Breast epithelium (tissue), 4 donors: ENCODE results near the gene C1QTNF8. TPM values are rescaled to one million over a fixed set of nuclear protein-coding genes. Genes with fewer than 3 reads are reported as not detected.
"Not testable (repeated sequence)": the region's sequence is repeated elsewhere in the genome, so short reads cannot be mapped to it uniquely, and the experiment has no call there.

Source experiments
- DNase-seq, 2 donors: peaks; one replicate each; pipeline ENCODE4 v3.0.0-alpha.2; 2019; ENCODE audit warnings: low spot score in 2 of 2
- H3K27ac ChIP-seq, 2 donors: fragments of 200-600 bp; sonication (generic) in 1 of 2; one replicate each; pipeline ENCODE4 v1.5.1; 2016 to 2019; ENCODE audit warnings: mild to moderate bottlenecking in 1 of 2
- H3K27me3 ChIP-seq, 2 donors: fragments of 200-600 bp; sonication (generic) in 1 of 2; one replicate each; pipeline versions ENCODE4 v1.5.1 to v1.6.0; 2017 to 2019; ENCODE audit warnings: control low read depth in 1 of 2, mild to moderate bottlenecking in 1 of 2
- H3K36me3 ChIP-seq: fragments of 200-600 bp; one replicate; pipeline ENCODE4 v1.5.1; 2019
- H3K4me1 ChIP-seq, 2 donors: fragments of 200-600 bp; sonication (generic); one replicate each; pipeline ENCODE4 v1.5.1; 2016 to 2019; ENCODE audit warnings: control low read depth in 1 of 2
- H3K4me3 ChIP-seq, 3 donors: fragments of 200-600 bp; sonication (generic); 1 replicate in 2 of 3; 2 replicates in 1 of 3; pipeline ENCODE4 v1.5.1; 2016 to 2019; ENCODE audit warnings: mild to moderate bottlenecking in 3 of 3, moderate library complexity in 2 of 3
- H3K9me3 ChIP-seq, 2 donors: fragments of 200-600 bp; sonication (generic) in 1 of 2; one replicate each; pipeline ENCODE4 v1.5.1; 2016 to 2019; ENCODE audit warnings: control low read depth in 1 of 2
- CTCF ChIP-seq, 3 donors: fragments of 450-650 bp; IDR thresholded peaks; one replicate each; pipeline ENCODE4 v1.5.1; 2016 to 2017; ENCODE audit warnings: antibody characterized with exemption in 3 of 3, mild to moderate bottlenecking in 3 of 3, moderate library complexity in 3 of 3
- POLR2A ChIP-seq: fragments of 450-650 bp; IDR thresholded peaks from one replicate; pipeline ENCODE4 v1.6.1; 2016; ENCODE audit warnings: antibody characterized with exemption, mild to moderate bottlenecking, moderate library complexity
- POLR2AphosphoS5 ChIP-seq, 3 donors: sonication (generic); formaldehyde crosslinking; IDR thresholded peaks; one replicate each; pipeline ENCODE4 v1.6.1; 2017; ENCODE audit warnings: antibody characterized with exemption in 3 of 3
- intact Hi-C: fragments of 100-400 bp; cut with DNase I; formaldehyde crosslinking; loops from one replicate; pipeline ENCODE4 v1.15.1; 2023; ENCODE audit warnings: low total_unique reads
- total RNA-seq, 3 donors: library from RNA; depleted of rRNA; stranded (reverse); fragments of >200 nt; gene quantifications; one replicate each; pipeline ENCODE4 v1.1.0, GENCODE V29; 2016

The C1QTNF8 gene
- total RNA-seq, 3 donors from 2014 or later = not detected

- Histone ChIP-seq H3K9me3 (peaks cover 0 to 1% of the 10 kb centered on the region in 2 donors), H3K36me3 (no peaks in the 10 kb centered on the region), H3K27ac (no peak overlapping the region), H3K4me1 (peaks cover 0 to 10% of the 10 kb centered on the region in 2 donors), H3K4me3 (no peak overlapping the region), H3K27me3 (peaks cover 10 to 85% of the 10 kb centered on the region in 2 donors)
- intact Hi-C loops = no loop called here
- no peak for DNase-seq
- TF ChIP-seq POLR2A (no peak), POLR2AphosphoS5 (IDR thresholded peaks at IDR 0.05) (no peak), CTCF (IDR thresholded peaks at IDR 0.05) (no peak)
Observed at GRCh38 chr16:1090620-1091587, 5.1 kb downstream of the C1QTNF8 start.

- Histone ChIP-seq H3K27ac (no peak overlapping the region), H3K4me3 (peak overlapping the region in 1 of 3 donors; percentile 28), H3K9me3 (peaks cover 8 to 10% of the 10 kb centered on the region in 2 donors), H3K36me3 (no peaks in the 10 kb centered on the region), H3K4me1 (peaks cover 0 to 10% of the 10 kb centered on the region in 2 donors), H3K27me3 (peaks cover 10 to 84% of the 10 kb centered on the region in 2 donors)
- no peak for DNase-seq
- TF ChIP-seq POLR2AphosphoS5 (IDR thresholded peaks at IDR 0.05) (no peak), POLR2A (no peak), CTCF (IDR thresholded peaks at IDR 0.05) (no peak)
- intact Hi-C loops = no loop called here
Observed at GRCh38 chr16:1089822-1090619, 6.0 kb downstream of the C1QTNF8 start.

GRCh38 chr16:1089439-1089821, 6.6 kb downstream of the C1QTNF8 start:
- intact Hi-C loops = no loop called here
- Histone ChIP-seq H3K4me1 (peaks cover 0 to 10% of the 10 kb centered on the region in 2 donors), H3K27me3 (peaks cover 10 to 84% of the 10 kb centered on the region in 2 donors), H3K27ac (no peak overlapping the region), H3K9me3 (peaks cover 14 to 16% of the 10 kb centered on the region in 2 donors), H3K36me3 (no peaks in the 10 kb centered on the region), H3K4me3 (peak overlapping the region in 1 of 3 donors; percentile 28)
- no peak for DNase-seq
- TF ChIP-seq CTCF (IDR thresholded peaks at IDR 0.05) = no peak
- no peak for TF ChIP-seq POLR2AphosphoS5 (IDR thresholded peaks at IDR 0.05)
- no peak for TF ChIP-seq POLR2A

- Histone ChIP-seq H3K4me3 (no peak overlapping the region), H3K36me3 (no peaks in the 10 kb centered on the region), H3K27ac (no peak overlapping the region), H3K27me3 (peaks cover 10 to 86% of the 10 kb centered on the region in 2 donors), H3K4me1 (peaks cover 0 to 10% of the 10 kb centered on the region in 2 donors), H3K9me3 (peaks cover 19 to 25% of the 10 kb centered on the region in 2 donors)
- TF ChIP-seq POLR2AphosphoS5 (IDR thresholded peaks at IDR 0.05) = no peak
- TF ChIP-seq POLR2A = no peak
- no peak for TF ChIP-seq CTCF (IDR thresholded peaks at IDR 0.05)
- intact Hi-C loops = no loop called here
- no peak for DNase-seq
Observed at GRCh38 chr16:1088295-1089170, 7.5 kb downstream of the C1QTNF8 start.

GRCh38 chr16:1086443-1086842, 9.6 kb downstream of the C1QTNF8 start:
- intact Hi-C loops, H3K4me1 ChIP-seq, H3K27ac ChIP-seq, DNase-seq, H3K4me3 ChIP-seq, H3K36me3 ChIP-seq: not testable (repeated sequence)
- Histone ChIP-seq H3K9me3 (peaks cover 19 to 28% of the 10 kb centered on the region in 2 donors), H3K27me3 (peaks cover 11 to 98% of the 10 kb centered on the region in 2 donors)
